Measurements from ENCODE around the gene MET.

GRCh38 chr7:116788572-116789197 is 116.7 kb downstream of the MET start:
- TF ChIP-seq CTCF (IDR thresholded peaks at IDR 0.05), result no peak
- no peak for TF ChIP-seq EP300 (IDR thresholded peaks at IDR 0.05)
- TF ChIP-seq POLR2A (IDR thresholded peaks at IDR 0.05), result no peak
- no peak for TF ChIP-seq POLR2AphosphoS5 (IDR thresholded peaks at IDR 0.05)
